HG03521 (cell line): Measurements from ENCODE around the gene PLGRKT.
"Not testable (repeated sequence)": the region's sequence is repeated elsewhere in the genome, so short reads cannot be mapped to it uniquely, and the experiment has no call there.

ENCODE experiments used
- ATAC-seq: cut with Tn5 transposase; IDR thresholded peaks from one replicate; pipeline ENCODE4 v1.9.1; 2021; ENCODE audit warnings: mild to moderate bottlenecking, moderate library complexity; ENCODE audit not compliant: unreplicated experiment

Gene PLGRKT

GRCh38 chr9:5388026-5388819 lies 49.5 kb downstream of the PLGRKT start:
- ATAC-seq: no peak

GRCh38 chr9:5384436-5384835 lies 53.3 kb downstream of the PLGRKT start:
- no peak for ATAC-seq

GRCh38 chr9:5382479-5382878 lies 55.2 kb downstream of the PLGRKT start:
- ATAC-seq: no peak

GRCh38 chr9:5375790-5376477 lies 61.8 kb downstream of the PLGRKT start:
- no peak for ATAC-seq

- no peak for ATAC-seq
Measured at GRCh38 chr9:5375091-5375490, 62.6 kb downstream of the PLGRKT start.

- ATAC-seq: peak; percentile 76
Measured at GRCh38 chr9:5364294-5365024, 73.3 kb downstream of the PLGRKT start.

- no peak for ATAC-seq
Measured at GRCh38 chr9:5361326-5362010, 76.3 kb downstream of the PLGRKT start.

GRCh38 chr9:5360341-5360740 lies 77.4 kb downstream of the PLGRKT start:
- no peak for ATAC-seq

GRCh38 chr9:5357431-5358105 lies 80.2 kb downstream of the PLGRKT start:
- ATAC-seq: no peak

GRCh38 chr9:5355817-5356216 lies 81.9 kb downstream of the PLGRKT start:
- ATAC-seq: no peak

GRCh38 chr9:5355226-5355625 lies 82.5 kb downstream of the PLGRKT start:
- ATAC-seq: no peak

- no peak for ATAC-seq
Measured at GRCh38 chr9:5354184-5354583, 83.5 kb downstream of the PLGRKT start.

- ATAC-seq: no peak
Measured at GRCh38 chr9:5352637-5353248, 85.0 kb downstream of the PLGRKT start.

- peak; percentile 99 for ATAC-seq
Measured at GRCh38 chr9:5338992-5339981, 98.4 kb downstream of the PLGRKT start, which contains the start of gene RLN1. Gene RLN1 (minus strand): TSS chr9:5339876. CDS start chr9:5339746, 130 bp downstream.

- no peak for ATAC-seq
Measured at GRCh38 chr9:5336688-5337087, 101.0 kb downstream of the PLGRKT start.

GRCh38 chr9:5331276-5331675 lies 106.4 kb downstream of the PLGRKT start:
- not testable (repeated sequence) for ATAC-seq

GRCh38 chr9:5326893-5327548 lies 110.7 kb downstream of the PLGRKT start:
- ATAC-seq: no peak

GRCh38 chr9:5326187-5326586 lies 111.5 kb downstream of the PLGRKT start:
- ATAC-seq: no peak
